ENCODE data around the gene DPEP2.

DPEP2 gene

GRCh38 chr16:67957622-67958021, 41.7 kb downstream of the DPEP2 start:
- no peak for DNase-seq

- no peak for DNase-seq
Measured at GRCh38 chr16:67954421-67955196, 44.7 kb downstream of the DPEP2 start.

GRCh38 chr16:67953641-67954375, 45.5 kb downstream of the DPEP2 start:
- DNase-seq: no peak

DNA sequence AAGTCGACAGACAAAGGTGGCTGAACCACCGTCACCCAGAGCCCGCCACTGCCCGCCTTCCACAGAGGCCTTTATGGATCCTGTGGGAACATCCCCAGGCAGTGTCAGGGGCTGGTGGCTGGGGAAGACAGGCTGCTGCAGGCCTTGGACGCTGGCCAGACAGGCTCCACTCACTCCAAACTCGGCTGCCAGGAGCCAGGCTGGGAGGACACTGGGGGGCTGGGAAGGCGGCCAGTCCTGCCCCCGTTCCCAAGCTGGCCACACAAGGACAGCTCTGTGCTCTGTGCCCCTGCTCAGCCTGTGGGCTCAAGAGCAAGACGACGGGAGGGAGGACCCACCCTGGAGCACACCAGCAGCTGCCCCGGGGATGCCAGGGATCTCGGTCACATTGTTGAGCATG, 47.8 kb downstream of the DPEP2 start:
- DNase-seq: peak in 55 of 56 donors; percentile 39 to 93 (median 85)

DNA sequence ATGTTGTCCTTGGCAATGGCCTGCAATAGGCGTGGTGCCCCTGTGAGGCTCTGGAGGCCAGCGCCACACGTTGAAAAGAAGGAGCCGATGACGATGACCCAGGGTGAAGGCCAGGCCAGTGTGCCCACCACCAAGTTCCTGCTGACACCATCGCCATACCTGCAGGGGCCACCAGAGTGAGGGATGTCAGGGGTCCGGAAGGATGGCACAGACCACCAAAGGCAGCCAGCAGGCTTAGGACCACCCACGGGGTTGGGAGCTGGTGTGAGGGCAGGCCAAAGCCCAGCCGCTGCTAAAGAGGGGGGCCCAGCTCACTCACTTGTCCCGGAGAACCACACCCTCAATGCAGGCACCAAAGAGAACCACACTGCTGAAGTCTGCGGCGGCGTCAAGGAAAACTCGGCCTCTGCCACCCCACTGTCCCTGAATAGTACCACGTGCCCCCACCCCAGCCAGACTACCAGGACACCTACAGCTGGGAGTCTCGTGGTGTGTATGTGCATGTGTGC, 48.9 kb downstream of the DPEP2 start:
- DNase-seq: no peak

GRCh38 chr16:67949645-67950044, 49.6 kb downstream of the DPEP2 start:
- DNase-seq: no peak

GRCh38 chr16:67948015-67948414, 51.3 kb downstream of the DPEP2 start:
- DNase-seq: no peak

DNA sequence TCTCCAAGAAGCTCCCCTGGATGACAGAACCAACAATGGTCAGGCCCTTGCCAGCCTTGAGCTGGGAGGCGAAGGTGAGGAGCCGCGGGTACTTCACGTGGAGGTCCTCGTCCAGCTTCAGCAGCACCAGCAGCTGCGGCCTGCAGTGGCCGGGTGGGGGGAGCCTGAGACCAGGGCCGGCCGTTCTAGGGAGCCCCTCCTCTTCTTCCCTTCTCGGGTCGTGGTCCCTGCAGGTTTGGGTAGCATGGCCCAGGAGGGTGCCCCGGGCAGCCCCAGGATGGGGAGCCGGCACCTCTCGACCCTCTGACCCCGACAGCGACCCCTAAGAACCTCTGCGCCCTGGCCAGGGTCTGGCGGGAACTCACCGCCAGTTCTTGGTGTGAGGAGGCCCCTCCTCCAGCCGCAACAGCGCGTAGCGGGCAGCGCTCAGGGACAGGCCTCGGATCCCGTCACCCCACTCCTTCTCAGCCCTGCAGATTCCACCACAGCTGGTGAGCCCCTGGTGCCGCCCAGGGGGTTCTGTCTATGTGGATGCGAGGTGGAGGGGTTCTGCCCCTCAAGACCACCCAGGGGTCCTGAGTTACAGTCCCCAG, 52.2 kb downstream of the DPEP2 start:
- no peak for DNase-seq

DNA sequence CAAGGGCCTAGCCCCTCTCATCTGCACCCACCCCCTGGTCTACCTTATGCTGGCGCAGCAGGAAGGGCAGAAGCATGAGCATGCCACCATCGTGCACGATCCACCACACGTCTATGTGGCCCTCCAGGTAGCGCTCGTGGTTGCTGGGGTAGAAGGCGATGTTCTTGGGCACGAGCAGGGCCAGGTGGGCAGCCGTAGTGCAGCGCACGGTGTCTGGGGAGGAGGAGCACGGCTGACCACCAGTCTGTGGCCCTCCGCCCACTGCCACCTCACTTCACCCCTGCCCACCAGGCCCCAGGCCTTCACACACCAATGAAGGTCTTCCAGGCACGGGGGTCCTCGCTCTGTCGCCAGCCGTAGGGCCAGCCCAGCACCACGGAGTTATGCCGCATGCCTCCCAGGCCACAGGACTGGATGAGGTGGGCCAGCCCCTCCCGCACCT, 53.1 kb downstream of the DPEP2 start:
- DNase-seq: no peak

- DNase-seq: no peak
Measured at GRCh38 chr16:67945392-67945933, 53.8 kb downstream of the DPEP2 start.

DNA sequence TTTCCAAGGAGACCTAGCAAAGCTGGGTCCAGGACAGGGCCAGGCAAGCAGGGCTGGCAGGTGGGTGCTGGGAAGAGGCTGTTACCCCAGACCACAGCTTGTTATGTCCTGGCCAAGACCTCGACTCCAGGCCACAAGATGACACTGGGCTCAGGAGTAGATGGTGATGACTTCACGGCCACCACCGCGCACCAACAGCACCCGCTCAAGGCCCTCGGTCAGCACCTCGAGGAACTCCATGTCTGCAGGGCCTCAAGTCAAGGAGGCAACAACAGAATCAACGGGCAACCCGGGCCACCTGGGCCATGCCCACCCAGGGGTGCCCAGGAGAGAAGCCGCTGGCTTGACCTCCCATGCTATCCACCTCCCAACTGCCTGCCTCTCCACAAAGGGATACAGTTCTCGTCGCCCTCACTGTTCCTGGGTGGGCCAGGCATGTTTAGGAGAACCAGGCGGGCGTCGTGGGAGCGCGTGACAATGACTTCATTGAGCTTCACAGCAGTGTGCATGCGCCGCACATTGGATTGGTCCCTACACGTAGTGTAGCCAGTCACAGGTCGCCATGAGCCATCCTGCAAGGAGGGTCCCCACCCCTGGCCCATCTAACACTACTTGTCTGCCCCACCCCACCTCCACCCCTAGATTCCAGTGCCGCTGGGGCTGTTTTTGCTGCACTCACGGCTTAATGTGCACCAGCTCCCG, 54.4 kb downstream of the DPEP2 start:
- DNase-seq: no peak

DNA sequence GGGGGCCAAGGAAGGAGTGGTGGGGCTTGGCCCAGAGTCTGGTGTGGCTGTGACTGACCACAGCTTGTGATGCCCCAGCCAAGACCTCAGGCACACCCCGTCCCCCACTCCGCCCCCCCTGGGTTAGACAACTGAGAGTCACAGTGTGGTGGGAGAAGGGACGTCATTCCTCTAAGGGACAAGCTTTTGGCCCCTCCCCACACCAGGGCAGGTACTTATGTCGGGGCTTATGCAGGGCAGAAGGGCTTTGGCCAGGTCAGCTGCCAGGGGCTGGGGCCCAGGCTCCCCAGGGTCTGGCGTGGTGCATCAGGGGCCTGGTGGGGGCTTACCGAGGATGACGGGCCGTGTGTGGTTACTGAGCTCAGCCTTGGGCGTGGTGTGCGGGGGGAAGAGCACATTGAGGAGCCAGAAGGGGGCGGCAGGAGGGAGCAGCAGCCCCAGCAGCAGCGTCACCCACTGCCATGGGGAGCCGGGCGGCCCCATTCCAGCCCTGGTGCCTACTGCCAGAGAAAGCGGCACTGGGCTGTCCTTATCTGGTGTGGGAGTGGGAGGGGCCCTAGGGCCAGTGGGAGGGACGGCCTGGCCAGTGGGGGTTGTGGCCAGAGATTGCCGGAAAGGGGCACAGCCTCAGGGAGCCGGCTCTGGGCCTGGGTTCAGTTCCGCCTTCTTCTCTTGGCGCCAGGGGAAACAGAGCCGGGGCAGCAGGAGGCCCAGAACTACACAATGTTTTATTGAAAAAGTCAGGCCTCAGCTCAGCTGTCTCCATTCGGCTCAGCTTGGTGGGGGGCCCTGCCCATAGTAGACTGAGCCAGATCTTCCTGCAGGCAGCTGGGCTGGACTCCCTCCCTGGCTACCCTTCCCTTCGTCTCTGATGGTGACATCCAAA, 55.4 kb downstream of the DPEP2 start, which contains the start of gene LCAT:
LCAT (minus strand) TSS at position 502 of the 886 bp plus-strand sequence; CDS start at position 483, 19 bp downstream.
- DNase-seq: peak in 53 of 56 donors; percentile 27 to 95 (median 75)

GRCh38 chr16:67943256-67943618, 56.0 kb downstream of the DPEP2 start:
- no peak for DNase-seq

- peak in 2 of 56 donors; percentile 33 to 39 for DNase-seq
Measured at GRCh38 chr16:67942510-67943255, 56.6 kb downstream of the DPEP2 start.

- peak in 18 of 56 donors; percentile 9 to 38 (median 23) for DNase-seq
Measured at GRCh38 chr16:67942200-67942509, 57.1 kb downstream of the DPEP2 start.

GRCh38 chr16:67941469-67942199, 57.6 kb downstream of the DPEP2 start:
- DNase-seq: no peak

DNA sequence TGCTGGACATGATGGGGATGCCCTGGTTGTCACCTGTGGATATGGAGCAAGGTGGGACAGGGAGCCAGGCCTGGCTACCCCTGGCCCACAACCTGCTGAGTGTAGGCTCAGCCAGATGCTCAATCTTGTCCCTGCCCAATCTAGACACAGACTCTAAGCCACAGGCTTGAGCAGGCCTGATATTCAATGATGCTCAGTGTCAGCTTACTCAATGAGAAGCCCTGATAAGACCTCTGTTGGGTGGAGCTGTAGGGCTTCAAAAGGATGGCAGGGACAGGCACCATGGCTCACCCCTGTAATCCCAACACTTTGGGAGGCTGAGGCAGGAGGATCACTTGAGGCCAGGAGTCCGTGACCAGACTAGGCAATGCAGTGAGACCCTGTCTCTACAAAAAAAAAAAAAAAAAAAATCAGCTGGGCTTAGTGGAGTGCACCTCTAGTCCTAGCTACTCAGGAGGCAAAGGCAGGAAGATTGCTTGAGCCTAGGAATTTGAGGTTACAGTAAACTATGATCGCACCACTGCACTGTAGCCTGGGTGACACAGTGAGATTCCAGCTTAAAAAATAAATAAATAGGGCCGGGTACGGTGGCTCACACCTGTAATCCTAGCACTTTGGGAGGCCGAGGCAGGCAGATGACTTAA, 58.7 kb downstream of the DPEP2 start:
- DNase-seq: no peak

Data from amygdala (tissue), 56 donors.